Stimulated activated CD8-positive, alpha-beta memory T cell treated with anti-CD3 and anti-CD28 coated beads, Interleukin-12 subunit alpha, Interleukin-12 subunit beta, amount 100 ng/mL, for 4 hours (primary cell): Measurements from ENCODE around the gene AAGAB.
"Not testable (repeated sequence)": the region's sequence is repeated elsewhere in the genome, so short reads cannot be mapped to it uniquely, and the experiment has no call there.

Source experiments
- DNase-seq: peaks from one replicate; pipeline ENCODE4 v3.0.0-alpha.2; 2020; ENCODE audit warnings: low read depth

AAGAB gene

GRCh38 chr15:67172172-67172571 is 82.3 kb downstream of the AAGAB start:
- DNase-seq = no peak

- DNase-seq = no peak
Observed at GRCh38 chr15:67171471-67171870, 83.0 kb downstream of the AAGAB start.

- no peak for DNase-seq
Observed at GRCh38 chr15:67170143-67170925, 84.1 kb downstream of the AAGAB start.

GRCh38 chr15:67168694-67169093 is 85.8 kb downstream of the AAGAB start:
- DNase-seq = no peak

- DNase-seq = no peak
Observed at GRCh38 chr15:67167091-67167490, 87.4 kb downstream of the AAGAB start.

- no peak for DNase-seq
Observed at GRCh38 chr15:67166280-67167009, 88.0 kb downstream of the AAGAB start.

- DNase-seq = no peak
Observed at GRCh38 chr15:67165254-67166253, 88.9 kb downstream of the AAGAB start.

GRCh38 chr15:67164811-67165253 is 89.6 kb downstream of the AAGAB start:
- no peak for DNase-seq

GRCh38 chr15:67164401-67164791 is 90.1 kb downstream of the AAGAB start:
- no peak for DNase-seq

- DNase-seq = no peak
Observed at GRCh38 chr15:67163180-67163579, 91.3 kb downstream of the AAGAB start.

- no peak for DNase-seq
Observed at GRCh38 chr15:67161881-67162280, 92.6 kb downstream of the AAGAB start.

- no peak for DNase-seq
Observed at GRCh38 chr15:67161412-67161811, 93.0 kb downstream of the AAGAB start.

GRCh38 chr15:67158367-67158766 is 96.1 kb downstream of the AAGAB start:
- no peak for DNase-seq

GRCh38 chr15:67157521-67158252 is 96.8 kb downstream of the AAGAB start:
- no peak for DNase-seq

GRCh38 chr15:67156834-67157233 is 97.6 kb downstream of the AAGAB start:
- no peak for DNase-seq

- no peak for DNase-seq
Observed at GRCh38 chr15:67156426-67156825, 98.0 kb downstream of the AAGAB start.

GRCh38 chr15:67154249-67154648 is 100.2 kb downstream of the AAGAB start:
- DNase-seq = no peak

- DNase-seq = not testable (repeated sequence)
Observed at GRCh38 chr15:67153044-67153443, 101.4 kb downstream of the AAGAB start.

GRCh38 chr15:67152429-67152828 is 102.0 kb downstream of the AAGAB start:
- DNase-seq = no peak
